Panc1 (cell line): Measurements from ENCODE around the gene EAPP. TPM values are rescaled to one million over a fixed set of nuclear protein-coding genes. Genes with fewer than 3 reads are reported as not detected.
"Not testable (repeated sequence)": the region's sequence is repeated elsewhere in the genome, so short reads cannot be mapped to it uniquely, and the experiment has no call there.

Experiments used
- ATAC-seq: fragments of 200-7000 bp; cut with Tn5 transposase; 2 replicates; pipeline ENCODE4 v1.9.1; 2020; ENCODE audit warnings: mild to moderate bottlenecking, moderate library complexity
- BruUV-seq: library from RNA; stranded (reverse); fragments of 400-500 nt; replicated peaks from 2 replicates; lab custom pipeline; 2021; lab: Mats Ljungman, UMichigan
- CTCF ChIA-PET: fragments of 300-600 bp; sonication (Branson Sonifier 250); formaldehyde crosslinking; loops from one replicate; lab custom pipeline; 2022; ENCODE audit warnings: antibody characterized with exemption; lab: Charles Lee
- POLR2A ChIA-PET: fragments of 300-600 bp; sonication (Branson Sonifier 250); formaldehyde crosslinking; loops from one replicate; lab custom pipeline; 2022; ENCODE audit warnings: antibody characterized with exemption; lab: Charles Lee
- DNase-seq: peaks from one replicate; pipeline ENCODE4 v3.0.0-alpha.2; 2010; ENCODE audit warnings: low read depth, low spot score
- H3K27ac ChIP-seq: 2 replicates; pipeline ENCODE4 v1.5.1; 2011; ENCODE audit warnings: mild to moderate bottlenecking, low read length, inconsistent platforms
- H3K27me3 ChIP-seq: fragments of 200-500 bp; sonication (Bioruptor generic); 2 replicates; pipeline ENCODE4 v1.6.0; 2014; ENCODE audit warnings: low read length, inconsistent platforms; ENCODE audit not compliant: control insufficient read depth, insufficient read depth
- H3K36me3 ChIP-seq: fragments of 200-500 bp; sonication (Bioruptor generic); 2 replicates; pipeline ENCODE4 v1.5.1; 2014; ENCODE audit warnings: inconsistent platforms, mild to moderate bottlenecking, low read length, moderate library complexity; ENCODE audit not compliant: control insufficient read depth, insufficient read depth
- H3K4me1 ChIP-seq: 2 replicates; pipeline ENCODE4 v1.5.1; 2011; ENCODE audit warnings: inconsistent platforms, mild to moderate bottlenecking, low read length, moderate library complexity; ENCODE audit not compliant: control insufficient read depth, insufficient read depth
- H3K4me3 ChIP-seq, 2 experiments: 2 replicates each; pipeline ENCODE4 v1.5.1; 2011 to 2012; ENCODE audit warnings: low read depth in 2 of 2, low read length in 2 of 2, mild to moderate bottlenecking in 2 of 2, inconsistent platforms in 1 of 2, moderate library complexity in 1 of 2
- H3K9me3 ChIP-seq: fragments of 200-500 bp; sonication (Bioruptor generic); 2 replicates; pipeline ENCODE4 v1.5.1; 2014; ENCODE audit warnings: low read depth, mild to moderate bottlenecking, inconsistent platforms, low read length, moderate library complexity; ENCODE audit not compliant: control insufficient read depth, insufficient read depth
- CTCF ChIP-seq: fragments of 450-650 bp; IDR thresholded peaks from 2 replicates; pipeline ENCODE4 v1.5.1; 2017; ENCODE audit warnings: mild to moderate bottlenecking
- POLR2AphosphoS5 ChIP-seq: IDR thresholded peaks from 2 replicates; pipeline ENCODE4 v1.6.1; 2012; ENCODE audit warnings: mild to moderate bottlenecking, low read depth, low read length, moderate library complexity
- SIN3A ChIP-seq: IDR thresholded peaks from 2 replicates; pipeline ENCODE4 v1.6.1; 2012; ENCODE audit warnings: low read depth, mild to moderate bottlenecking, low read length, moderate library complexity, borderline replicate concordance; ENCODE audit not compliant: insufficient read depth
- TCF7L2 ChIP-seq: IDR thresholded peaks from 2 replicates; pipeline ENCODE4 v1.6.1; 2011; ENCODE audit warnings: mild to moderate bottlenecking, low read depth, low read length, inconsistent platforms
- in situ Hi-C: cut with HindIII; loops from 2 replicates; pipeline ENCODE4 v1.10.0; 2016; ENCODE audit warnings: low sequenced_read_pairs, low pct_unique_long_range_greater_than_20kb
- intact Hi-C: fragments of 100-400 bp; cut with micrococcal nuclease; formaldehyde crosslinking; loops from one replicate; pipeline ENCODE4 v1.10.0; 2022; ENCODE audit not compliant: unreplicated experiment
- total RNA-seq: library from RNA; stranded (reverse); gene quantifications from one replicate; pipeline ENCODE4 v1.2.1, GENCODE V29; 2021; ENCODE audit not compliant: unreplicated experiment
- TF ChIP-seq, protein P1 (sequence below), 2 experiments: IDR thresholded peaks; 2 replicates each; pipeline ENCODE4 v1.6.1; 2011 to 2012; ENCODE audit warnings: low read depth in 2 of 2, control low read depth in 1 of 2, low read length in 1 of 2, mild to moderate bottlenecking in 1 of 2, moderate library complexity in 1 of 2; ENCODE audit not compliant: insufficient read depth in 1 of 2

Gene EAPP
- total RNA-seq, 1 experiment from 2014 or later = 16.6 TPM

DNA sequence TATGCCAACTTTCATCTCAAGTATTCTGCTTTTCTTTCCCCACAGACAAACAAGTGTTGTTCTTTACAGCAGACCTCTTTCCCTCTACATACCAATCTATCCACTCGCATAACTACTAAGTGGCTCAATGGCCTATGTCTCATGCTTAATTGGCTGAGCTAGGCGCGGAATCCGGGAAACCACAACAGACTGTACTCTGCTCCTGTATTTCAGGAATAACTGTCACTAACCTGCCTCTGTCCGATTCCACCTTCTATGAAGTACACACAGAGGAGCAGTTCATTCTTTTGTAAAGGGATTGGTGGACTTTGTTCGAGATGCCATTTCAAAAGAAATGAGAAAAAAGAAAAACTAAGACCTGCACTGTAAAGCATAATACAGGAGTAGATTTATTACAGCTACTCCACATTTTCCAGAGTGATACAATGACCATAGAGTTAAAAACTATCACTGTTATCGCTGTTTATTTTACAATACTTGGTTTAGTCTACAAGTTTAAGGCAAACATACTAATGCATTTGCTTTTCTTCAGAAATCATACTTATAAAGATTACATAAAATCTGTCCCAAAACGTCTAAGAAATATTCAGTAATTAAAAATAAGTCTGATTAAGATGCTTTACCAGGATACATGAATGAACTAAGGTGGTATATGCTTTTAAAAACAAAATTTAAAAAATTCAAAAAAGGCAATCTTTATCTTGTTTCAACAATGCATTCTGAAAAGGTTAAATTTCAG lies 22.7 kb upstream of the EAPP start:
- H3K9me3 ChIP-seq, POLR2A ChIA-PET, DNase-seq, H3K36me3 ChIP-seq, ATAC-seq, H3K27me3 ChIP-seq, H3K4me3 ChIP-seq, H3K27ac ChIP-seq, in situ Hi-C loops, intact Hi-C loops, CTCF ChIA-PET, H3K4me1 ChIP-seq: not testable (repeated sequence)
- TSS peak; percentile 80 for BruUV-seq

DNA sequence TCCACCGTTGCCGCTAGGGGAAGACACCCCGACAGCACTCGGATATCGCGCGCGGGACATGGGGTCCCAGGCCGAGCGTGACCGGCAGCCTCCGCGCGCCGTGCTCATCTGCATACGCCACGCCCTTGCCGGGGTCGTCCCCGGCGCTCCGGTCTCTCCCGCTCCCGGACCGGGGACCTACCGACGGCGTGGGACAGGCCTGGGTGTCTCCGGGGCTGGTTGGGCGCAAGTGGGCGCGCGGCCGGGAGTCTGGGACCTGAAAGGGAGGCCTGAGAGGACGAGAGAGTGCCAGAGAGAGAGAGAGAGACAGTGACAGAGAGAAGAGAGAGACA lies 17.0 kb upstream of the EAPP start:
- H3K27me3 ChIP-seq, DNase-seq, BruUV-seq, H3K27ac ChIP-seq, H3K4me3 ChIP-seq, H3K4me1 ChIP-seq, intact Hi-C loops, POLR2A ChIA-PET, H3K36me3 ChIP-seq, H3K9me3 ChIP-seq, CTCF ChIA-PET, in situ Hi-C loops: not testable (repeated sequence)
- ATAC-seq = peak; percentile 73

DNA sequence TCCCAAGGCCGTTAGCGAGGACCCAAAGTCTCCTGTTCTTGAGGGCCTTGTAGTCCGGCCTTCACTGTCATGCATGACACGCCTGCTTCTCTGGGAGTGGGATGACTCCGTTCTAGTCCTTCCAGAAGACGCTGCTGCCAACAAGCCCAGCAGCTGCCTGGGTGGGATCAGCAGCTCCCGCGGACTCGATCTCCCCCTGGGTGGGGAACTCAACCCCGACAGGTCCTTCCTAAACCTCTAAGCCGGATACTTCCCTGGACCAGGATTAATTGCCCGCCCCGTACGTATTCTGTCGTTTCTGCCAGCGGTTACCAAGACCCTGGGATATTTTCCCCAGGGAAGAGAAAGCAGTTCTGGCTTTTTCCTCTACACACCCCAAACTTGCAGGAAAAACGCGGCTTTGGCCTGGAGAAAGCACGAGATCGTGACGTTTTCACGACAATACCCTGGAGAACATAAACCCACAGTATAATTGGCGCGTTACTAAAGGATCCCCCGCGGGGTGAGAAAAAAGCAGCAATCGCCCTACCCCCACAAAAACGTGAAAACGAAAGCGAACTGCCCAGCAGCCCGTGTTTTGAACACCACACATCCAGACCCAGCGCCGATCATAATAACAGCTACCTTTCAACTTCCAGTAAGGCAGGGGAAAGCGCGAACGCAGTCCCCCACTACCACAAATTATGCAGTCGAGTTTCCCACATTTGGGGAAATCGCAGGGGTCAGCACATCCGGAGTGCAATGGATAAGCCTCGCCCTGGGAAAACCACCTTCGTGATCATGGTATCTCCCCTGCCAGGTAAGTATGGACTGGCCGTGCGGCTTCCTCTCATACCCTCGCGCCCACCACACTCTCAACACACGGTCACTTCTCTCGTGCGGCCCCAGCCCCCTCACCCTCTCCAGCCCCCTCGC lies 16.3 kb upstream of the EAPP start:
- H3K4me1 ChIP-seq, in situ Hi-C loops, H3K9me3 ChIP-seq, CTCF ChIA-PET, H3K27me3 ChIP-seq, intact Hi-C loops, H3K27ac ChIP-seq, BruUV-seq, DNase-seq, POLR2A ChIA-PET, H3K36me3 ChIP-seq, H3K4me3 ChIP-seq: not testable (repeated sequence)
- peak; percentile 86 for ATAC-seq

DNA sequence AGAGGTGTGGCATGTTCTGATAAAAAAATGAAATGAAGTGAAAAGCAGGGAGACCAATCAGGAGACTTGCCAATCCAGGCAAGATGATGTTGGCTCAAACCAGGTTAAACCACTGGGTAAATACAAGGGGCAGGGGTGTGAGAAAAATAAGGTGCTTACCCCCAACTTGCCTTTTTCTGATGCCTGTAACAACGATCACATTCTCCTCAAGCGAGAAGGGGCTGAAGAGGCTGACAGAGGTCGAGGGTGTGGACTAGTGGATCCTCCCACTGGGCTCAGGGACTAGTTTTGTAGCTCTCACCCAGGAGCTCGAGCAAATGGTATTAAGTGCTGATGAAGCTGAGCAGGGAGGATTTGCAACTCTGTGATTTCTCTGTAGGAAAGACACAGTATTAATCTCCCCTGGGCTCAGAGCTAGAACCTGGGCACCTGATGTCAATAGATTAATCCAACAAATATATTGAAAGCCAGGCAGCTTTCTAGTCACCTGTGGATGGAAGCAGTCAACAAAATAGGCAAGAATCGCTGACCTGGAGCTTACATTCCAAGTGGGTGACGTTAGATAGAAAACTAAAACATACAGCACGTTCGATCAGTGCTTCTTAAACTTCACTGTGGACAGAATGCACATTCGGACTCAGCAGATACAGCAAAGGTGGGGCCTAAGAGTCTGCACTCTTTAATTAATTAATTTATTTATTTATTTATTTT lies 15.2 kb upstream of the EAPP start:
- H3K9me3 ChIP-seq = no peaks in the 10 kb centered on the region
- POLR2A ChIA-PET = interaction anchor here (0.6 kb wide), 1 partner anchor 32 kb away, joined by 5 read pairs; no protein-coding TSS in a partner anchor
- intact Hi-C loops = no loop called here
- CTCF ChIA-PET = no interaction called here
- ATAC-seq (no peak), DNase-seq (peak; percentile 42)
- no peaks in the 10 kb centered on the region for H3K36me3 ChIP-seq
- in situ Hi-C loops = no loop called here
- TF ChIP-seq, protein P1, sequence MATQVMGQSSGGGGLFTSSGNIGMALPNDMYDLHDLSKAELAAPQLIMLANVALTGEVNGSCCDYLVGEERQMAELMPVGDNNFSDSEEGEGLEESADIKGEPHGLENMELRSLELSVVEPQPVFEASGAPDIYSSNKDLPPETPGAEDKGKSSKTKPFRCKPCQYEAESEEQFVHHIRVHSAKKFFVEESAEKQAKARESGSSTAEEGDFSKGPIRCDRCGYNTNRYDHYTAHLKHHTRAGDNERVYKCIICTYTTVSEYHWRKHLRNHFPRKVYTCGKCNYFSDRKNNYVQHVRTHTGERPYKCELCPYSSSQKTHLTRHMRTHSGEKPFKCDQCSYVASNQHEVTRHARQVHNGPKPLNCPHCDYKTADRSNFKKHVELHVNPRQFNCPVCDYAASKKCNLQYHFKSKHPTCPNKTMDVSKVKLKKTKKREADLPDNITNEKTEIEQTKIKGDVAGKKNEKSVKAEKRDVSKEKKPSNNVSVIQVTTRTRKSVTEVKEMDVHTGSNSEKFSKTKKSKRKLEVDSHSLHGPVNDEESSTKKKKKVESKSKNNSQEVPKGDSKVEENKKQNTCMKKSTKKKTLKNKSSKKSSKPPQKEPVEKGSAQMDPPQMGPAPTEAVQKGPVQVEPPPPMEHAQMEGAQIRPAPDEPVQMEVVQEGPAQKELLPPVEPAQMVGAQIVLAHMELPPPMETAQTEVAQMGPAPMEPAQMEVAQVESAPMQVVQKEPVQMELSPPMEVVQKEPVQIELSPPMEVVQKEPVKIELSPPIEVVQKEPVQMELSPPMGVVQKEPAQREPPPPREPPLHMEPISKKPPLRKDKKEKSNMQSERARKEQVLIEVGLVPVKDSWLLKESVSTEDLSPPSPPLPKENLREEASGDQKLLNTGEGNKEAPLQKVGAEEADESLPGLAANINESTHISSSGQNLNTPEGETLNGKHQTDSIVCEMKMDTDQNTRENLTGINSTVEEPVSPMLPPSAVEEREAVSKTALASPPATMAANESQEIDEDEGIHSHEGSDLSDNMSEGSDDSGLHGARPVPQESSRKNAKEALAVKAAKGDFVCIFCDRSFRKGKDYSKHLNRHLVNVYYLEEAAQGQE (IDR thresholded peaks at IDR 0.05; ENCODE audit: insufficient read depth in 1 of 2, low read depth in 2 of 2, low read length in 1 of 2) = no peak
- TF ChIP-seq CTCF = no peak
- no peak for TF ChIP-seq TCF7L2
- TF ChIP-seq SIN3A = no peak
- no peak for TF ChIP-seq POLR2AphosphoS5
- H3K27ac ChIP-seq = peak overlapping the region; percentile 54
- H3K27me3 ChIP-seq = no peaks in the 10 kb centered on the region
- peaks cover 5% of the 10 kb centered on the region; the same call in 1 of the 2 replicates for H3K4me1 ChIP-seq
- BruUV-seq = TSS peak; percentile 96
- peak overlapping the region; percentile 17 to 44; a peak in 3 of 4 replicates for H3K4me3 ChIP-seq
